ENCODE measurements around the gene C1QTNF2. TPM values are rescaled to one million over a fixed set of nuclear protein-coding genes. Genes with fewer than 3 reads are reported as not detected.

Gene C1QTNF2
- polyA plus RNA-seq, 1 donor from 2014 or later, result 0.09 TPM

DNA sequence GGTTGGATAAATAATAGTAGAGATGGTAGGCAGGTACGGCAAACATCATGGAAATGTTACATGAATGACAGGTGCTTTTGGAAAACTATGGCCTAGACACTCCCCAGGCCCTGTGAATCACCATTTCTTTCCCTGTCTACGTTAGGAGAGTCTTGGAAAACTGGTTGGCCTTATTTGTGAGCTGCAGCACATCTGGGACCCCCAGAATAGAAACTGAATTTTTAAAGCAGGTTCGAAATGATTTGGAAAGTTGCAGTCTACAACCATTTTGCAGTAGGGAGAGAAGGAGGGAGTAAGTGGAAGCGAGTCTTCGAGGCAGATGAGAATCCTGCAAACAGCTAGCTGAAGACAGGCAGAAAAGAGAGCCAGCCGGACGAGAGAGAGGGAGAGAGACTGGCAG is 13.0 kb downstream of the C1QTNF2 start:
- Histone ChIP-seq H3K9ac (ENCODE audit: low read length) (no peak overlapping the region), H3K9me3 (ENCODE audit: low read length) (no peaks in the 10 kb centered on the region), H3F3A (ENCODE audit: insufficient read depth, low read length, poor library complexity, severe bottlenecking) (no peaks in the 10 kb centered on the region), H3K4me2 (ENCODE audit: low read length) (no peak overlapping the region), H3K79me2 (replicated peaks; ENCODE audit: insufficient read depth, low read length) (no peaks in the 10 kb centered on the region), H3K27ac (ENCODE audit: low read length) (no peak overlapping the region), H3K9me2 (ENCODE audit: insufficient read depth, low read length) (no peaks in the 10 kb centered on the region), H3K27me3 (ENCODE audit: insufficient read depth, low read depth, low read length) (no peaks in the 10 kb centered on the region), H2AFZ (ENCODE audit: low read depth, low read length) (no peak overlapping the region), H3K36me3 (ENCODE audit: insufficient read depth, low read length) (no peaks in the 10 kb centered on the region), H3K4me3 (ENCODE audit: low read length) (no peak overlapping the region), H4K20me1 (ENCODE audit: insufficient read depth) (no peaks in the 10 kb centered on the region)
- TF ChIP-seq MXI1 (conservative IDR thresholded peaks at IDR 0.05; ENCODE audit: poor library complexity, severe bottlenecking) (no peak), EZH2 (IDR thresholded peaks at IDR 0.05; ENCODE audit: borderline replicate concordance, insufficient read depth, low read length, poor library complexity, severe bottlenecking) (no peak), SMC3 (conservative IDR thresholded peaks at IDR 0.05; ENCODE audit: poor library complexity) (no peak), EP300 (conservative IDR thresholded peaks at IDR 0.05; ENCODE audit: poor library complexity, severe bottlenecking) (no peak), RAD21 (conservative IDR thresholded peaks at IDR 0.05) (no peak), TAF1 (IDR thresholded peaks at IDR 0.05; ENCODE audit: low read depth) (no peak), POLR2AphosphoS5 (IDR thresholded peaks at IDR 0.05) (no peak)
- TF ChIP-seq, protein P1, sequence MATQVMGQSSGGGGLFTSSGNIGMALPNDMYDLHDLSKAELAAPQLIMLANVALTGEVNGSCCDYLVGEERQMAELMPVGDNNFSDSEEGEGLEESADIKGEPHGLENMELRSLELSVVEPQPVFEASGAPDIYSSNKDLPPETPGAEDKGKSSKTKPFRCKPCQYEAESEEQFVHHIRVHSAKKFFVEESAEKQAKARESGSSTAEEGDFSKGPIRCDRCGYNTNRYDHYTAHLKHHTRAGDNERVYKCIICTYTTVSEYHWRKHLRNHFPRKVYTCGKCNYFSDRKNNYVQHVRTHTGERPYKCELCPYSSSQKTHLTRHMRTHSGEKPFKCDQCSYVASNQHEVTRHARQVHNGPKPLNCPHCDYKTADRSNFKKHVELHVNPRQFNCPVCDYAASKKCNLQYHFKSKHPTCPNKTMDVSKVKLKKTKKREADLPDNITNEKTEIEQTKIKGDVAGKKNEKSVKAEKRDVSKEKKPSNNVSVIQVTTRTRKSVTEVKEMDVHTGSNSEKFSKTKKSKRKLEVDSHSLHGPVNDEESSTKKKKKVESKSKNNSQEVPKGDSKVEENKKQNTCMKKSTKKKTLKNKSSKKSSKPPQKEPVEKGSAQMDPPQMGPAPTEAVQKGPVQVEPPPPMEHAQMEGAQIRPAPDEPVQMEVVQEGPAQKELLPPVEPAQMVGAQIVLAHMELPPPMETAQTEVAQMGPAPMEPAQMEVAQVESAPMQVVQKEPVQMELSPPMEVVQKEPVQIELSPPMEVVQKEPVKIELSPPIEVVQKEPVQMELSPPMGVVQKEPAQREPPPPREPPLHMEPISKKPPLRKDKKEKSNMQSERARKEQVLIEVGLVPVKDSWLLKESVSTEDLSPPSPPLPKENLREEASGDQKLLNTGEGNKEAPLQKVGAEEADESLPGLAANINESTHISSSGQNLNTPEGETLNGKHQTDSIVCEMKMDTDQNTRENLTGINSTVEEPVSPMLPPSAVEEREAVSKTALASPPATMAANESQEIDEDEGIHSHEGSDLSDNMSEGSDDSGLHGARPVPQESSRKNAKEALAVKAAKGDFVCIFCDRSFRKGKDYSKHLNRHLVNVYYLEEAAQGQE (IDR thresholded peaks at IDR 0.05; ENCODE audit: borderline replicate concordance), result no peak
- TF ChIP-seq, protein P2, sequence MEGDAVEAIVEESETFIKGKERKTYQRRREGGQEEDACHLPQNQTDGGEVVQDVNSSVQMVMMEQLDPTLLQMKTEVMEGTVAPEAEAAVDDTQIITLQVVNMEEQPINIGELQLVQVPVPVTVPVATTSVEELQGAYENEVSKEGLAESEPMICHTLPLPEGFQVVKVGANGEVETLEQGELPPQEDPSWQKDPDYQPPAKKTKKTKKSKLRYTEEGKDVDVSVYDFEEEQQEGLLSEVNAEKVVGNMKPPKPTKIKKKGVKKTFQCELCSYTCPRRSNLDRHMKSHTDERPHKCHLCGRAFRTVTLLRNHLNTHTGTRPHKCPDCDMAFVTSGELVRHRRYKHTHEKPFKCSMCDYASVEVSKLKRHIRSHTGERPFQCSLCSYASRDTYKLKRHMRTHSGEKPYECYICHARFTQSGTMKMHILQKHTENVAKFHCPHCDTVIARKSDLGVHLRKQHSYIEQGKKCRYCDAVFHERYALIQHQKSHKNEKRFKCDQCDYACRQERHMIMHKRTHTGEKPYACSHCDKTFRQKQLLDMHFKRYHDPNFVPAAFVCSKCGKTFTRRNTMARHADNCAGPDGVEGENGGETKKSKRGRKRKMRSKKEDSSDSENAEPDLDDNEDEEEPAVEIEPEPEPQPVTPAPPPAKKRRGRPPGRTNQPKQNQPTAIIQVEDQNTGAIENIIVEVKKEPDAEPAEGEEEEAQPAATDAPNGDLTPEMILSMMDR (IDR thresholded peaks at IDR 0.05; ENCODE audit: poor library complexity, severe bottlenecking), result no peak

DNA sequence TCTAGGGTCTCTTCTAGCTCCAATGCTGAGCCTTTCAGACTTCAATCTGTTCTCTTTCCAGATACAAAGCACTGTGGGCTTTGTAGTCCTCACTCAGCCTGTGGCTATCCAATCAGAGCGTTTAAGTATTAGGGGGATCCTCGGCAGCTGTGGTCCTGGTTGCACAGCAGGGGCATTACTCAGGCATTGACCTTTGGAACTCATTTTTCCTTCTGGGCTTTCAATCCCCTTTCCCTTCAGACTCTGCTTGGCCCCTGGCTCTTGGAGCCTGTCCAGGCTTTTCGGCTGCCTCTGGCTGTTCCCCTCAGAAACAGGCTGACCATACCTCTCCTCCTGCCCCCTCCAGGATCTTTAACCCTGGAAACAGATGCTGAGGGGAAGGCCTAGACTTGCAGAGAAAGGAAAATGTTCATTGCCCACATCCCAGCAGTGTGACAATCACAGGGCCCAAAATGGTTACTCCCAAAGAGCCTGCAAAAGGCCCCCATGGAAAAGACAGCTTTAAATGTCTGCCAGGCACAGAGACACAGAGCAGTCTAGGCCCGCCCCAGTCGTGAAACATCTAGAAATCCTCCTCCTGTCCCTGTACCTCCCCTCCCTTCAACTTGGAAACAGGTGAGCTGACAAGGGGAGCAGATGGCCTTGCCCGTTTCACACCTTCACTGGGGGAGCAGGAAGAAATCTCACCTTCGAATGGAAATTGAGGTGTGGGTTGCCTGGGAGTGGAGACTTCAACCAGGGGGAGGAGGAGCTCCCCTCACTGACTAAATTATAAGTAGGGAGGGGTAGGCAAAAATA is 13.7 kb downstream of the C1QTNF2 start:
- Histone ChIP-seq H3F3A (ENCODE audit: insufficient read depth, low read length, poor library complexity, severe bottlenecking) (no peaks in the 10 kb centered on the region), H3K27me3 (ENCODE audit: insufficient read depth, low read depth, low read length) (no peaks in the 10 kb centered on the region), H3K9me3 (ENCODE audit: low read length) (no peaks in the 10 kb centered on the region), H3K27ac (ENCODE audit: low read length) (no peak overlapping the region), H3K36me3 (ENCODE audit: insufficient read depth, low read length) (no peaks in the 10 kb centered on the region), H3K4me2 (ENCODE audit: low read length) (no peak overlapping the region), H3K79me2 (replicated peaks; ENCODE audit: insufficient read depth, low read length) (no peaks in the 10 kb centered on the region), H2AFZ (ENCODE audit: low read depth, low read length) (no peak overlapping the region), H4K20me1 (ENCODE audit: insufficient read depth) (no peaks in the 10 kb centered on the region), H3K9ac (ENCODE audit: low read length) (no peak overlapping the region), H3K4me3 (ENCODE audit: low read length) (no peak overlapping the region), H3K9me2 (ENCODE audit: insufficient read depth, low read length) (no peaks in the 10 kb centered on the region)
- TF ChIP-seq MXI1 (conservative IDR thresholded peaks at IDR 0.05; ENCODE audit: poor library complexity, severe bottlenecking) (no peak), RAD21 (conservative IDR thresholded peaks at IDR 0.05) (no peak), EP300 (conservative IDR thresholded peaks at IDR 0.05; ENCODE audit: poor library complexity, severe bottlenecking) (no peak), SMC3 (conservative IDR thresholded peaks at IDR 0.05; ENCODE audit: poor library complexity) (no peak), POLR2AphosphoS5 (IDR thresholded peaks at IDR 0.05) (no peak), TAF1 (IDR thresholded peaks at IDR 0.05; ENCODE audit: low read depth) (no peak), EZH2 (IDR thresholded peaks at IDR 0.05; ENCODE audit: borderline replicate concordance, insufficient read depth, low read length, poor library complexity, severe bottlenecking) (no peak)
- TF ChIP-seq, protein P1 (IDR thresholded peaks at IDR 0.05; ENCODE audit: borderline replicate concordance), result no peak
- TF ChIP-seq, protein P2 (IDR thresholded peaks at IDR 0.05; ENCODE audit: poor library complexity, severe bottlenecking), result no peak

Measured in neural cell (in vitro differentiated cells).